Gastrocnemius medialis (tissue), 4 donors: ENCODE measurements around the gene PLA2G2F.

ENCODE experiments used
- POLR2A ChIP-seq, 2 donors: fragments of 450-650 bp; IDR thresholded peaks; one replicate each; pipeline ENCODE4 v1.6.1; 2017; ENCODE audit warnings: antibody characterized with exemption in 2 of 2, mild to moderate bottlenecking in 2 of 2, moderate library complexity in 2 of 2
- TF ChIP-seq, protein P1 (sequence below), 5 experiments: fragments of 450-650 bp in 3 of 5; fragments of 200-600 bp in 2 of 5; sonication (generic) in 2 of 5; IDR thresholded peaks in 4 of 5; conservative IDR thresholded peaks in 1 of 5; 1 replicate in 4 of 5; 2 replicates in 1 of 5; pipeline ENCODE4 v1.5.1; 2016 to 2019; ENCODE audit warnings: antibody characterized with exemption in 5 of 5, mild to moderate bottlenecking in 3 of 5, moderate library complexity in 3 of 5

DNA sequence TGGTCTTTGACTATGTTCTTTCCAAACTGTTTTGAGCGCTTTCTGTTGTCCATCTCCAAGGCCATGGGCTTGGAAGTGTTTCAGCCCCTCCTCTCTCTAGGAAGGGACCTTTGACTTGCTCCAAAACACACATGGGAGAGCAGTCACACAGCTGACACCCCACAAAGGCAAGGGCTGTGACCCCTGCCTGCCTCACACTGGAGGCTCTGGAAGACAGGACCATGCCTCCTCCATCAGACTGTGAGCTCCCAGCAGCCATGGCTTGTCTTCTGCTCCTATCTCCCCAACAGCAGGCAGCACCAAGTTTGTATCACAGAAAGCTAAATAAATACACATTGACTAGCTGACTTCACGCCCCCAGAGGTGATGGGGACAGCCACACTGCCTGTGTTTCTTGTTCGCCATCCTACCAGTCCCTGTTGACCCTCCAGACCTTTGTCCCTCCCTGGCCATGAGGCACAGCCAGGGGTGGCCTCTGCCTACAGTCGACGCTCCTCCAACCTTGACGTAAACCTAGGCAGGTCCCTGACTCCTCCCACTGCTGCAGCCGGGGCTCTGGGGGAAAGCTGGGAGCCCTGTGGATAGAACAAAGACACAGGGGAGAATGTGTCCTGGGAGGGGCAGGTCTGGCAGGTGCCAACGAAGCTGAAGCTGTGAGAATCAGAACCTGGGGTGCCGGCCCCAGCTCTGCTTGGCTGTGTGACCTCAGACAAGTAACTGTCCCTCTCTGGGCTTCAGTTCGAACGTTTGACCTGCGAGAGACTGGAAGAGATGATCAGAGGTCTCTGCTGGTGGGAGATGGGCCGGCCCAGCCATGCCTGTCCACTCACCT lies 4.8 kb downstream of the PLA2G2F start:
- TF ChIP-seq, protein P1, sequence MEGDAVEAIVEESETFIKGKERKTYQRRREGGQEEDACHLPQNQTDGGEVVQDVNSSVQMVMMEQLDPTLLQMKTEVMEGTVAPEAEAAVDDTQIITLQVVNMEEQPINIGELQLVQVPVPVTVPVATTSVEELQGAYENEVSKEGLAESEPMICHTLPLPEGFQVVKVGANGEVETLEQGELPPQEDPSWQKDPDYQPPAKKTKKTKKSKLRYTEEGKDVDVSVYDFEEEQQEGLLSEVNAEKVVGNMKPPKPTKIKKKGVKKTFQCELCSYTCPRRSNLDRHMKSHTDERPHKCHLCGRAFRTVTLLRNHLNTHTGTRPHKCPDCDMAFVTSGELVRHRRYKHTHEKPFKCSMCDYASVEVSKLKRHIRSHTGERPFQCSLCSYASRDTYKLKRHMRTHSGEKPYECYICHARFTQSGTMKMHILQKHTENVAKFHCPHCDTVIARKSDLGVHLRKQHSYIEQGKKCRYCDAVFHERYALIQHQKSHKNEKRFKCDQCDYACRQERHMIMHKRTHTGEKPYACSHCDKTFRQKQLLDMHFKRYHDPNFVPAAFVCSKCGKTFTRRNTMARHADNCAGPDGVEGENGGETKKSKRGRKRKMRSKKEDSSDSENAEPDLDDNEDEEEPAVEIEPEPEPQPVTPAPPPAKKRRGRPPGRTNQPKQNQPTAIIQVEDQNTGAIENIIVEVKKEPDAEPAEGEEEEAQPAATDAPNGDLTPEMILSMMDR (IDR thresholded peaks at IDR 0.05 in 4 of 5, conservative IDR thresholded peaks at IDR 0.05 in 1 of 5), result no peak
- no peak for TF ChIP-seq POLR2A (IDR thresholded peaks at IDR 0.05)
